ENCODE data around the gene SKIC2. TPM values are rescaled to one million over a fixed set of nuclear protein-coding genes. Genes with fewer than 3 reads are reported as not detected.

SKIC2 gene
- total and polyA plus RNA-seq, 2 of the 8 experiments (the other 6 are each of a cell fraction or from before 2014, with no cell fraction given): 42.1 to 59.7 TPM

DNA sequence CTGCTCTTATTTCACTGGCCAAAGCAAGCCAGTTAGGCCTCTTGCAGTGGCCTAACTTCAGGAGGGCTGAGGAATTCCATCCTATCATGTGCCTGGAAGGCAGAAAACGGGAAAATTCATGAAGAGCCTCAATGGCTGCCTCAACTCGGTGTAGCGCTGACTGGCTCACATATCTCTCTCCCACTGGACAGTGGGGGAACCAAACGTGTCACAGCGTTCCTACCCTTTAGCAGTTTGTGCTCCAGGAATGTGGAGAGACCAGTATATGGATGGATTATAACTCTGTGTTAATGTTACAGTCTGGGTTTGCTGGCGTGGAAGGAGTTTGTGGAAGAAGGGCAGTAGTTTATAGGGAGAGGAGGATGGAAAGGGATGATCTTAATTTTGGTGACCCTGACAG, 43.2 kb upstream of the SKIC2 start:
- Histone ChIP-seq H3K56ac (replicated peaks; ENCODE audit: insufficient read length, low read depth, low read length) (no peak overlapping the region), H3K27ac (ENCODE audit: low read depth, low read length) (no peak overlapping the region), H3K9ac (replicated peaks in 1 of 4; ENCODE audit: extremely low read depth in 1 of 4, low read depth in 3 of 4, low read length in 3 of 4) (no peak overlapping the region), H2BK20ac (ENCODE audit: low read length) (no peak overlapping the region), H3K9me3 (ENCODE audit: insufficient read depth in 2 of 2, low read depth in 1 of 2, low read length in 1 of 2) (no peaks in the 10 kb centered on the region), H4K20me1 (replicated peaks in 1 of 2; ENCODE audit: control insufficient read depth in 1 of 2, insufficient read depth in 2 of 2, low read length in 2 of 2) (no peaks in the 10 kb centered on the region), H2BK12ac (ENCODE audit: low read depth, low read length) (no peak overlapping the region), H2AK5ac (ENCODE audit: low read depth, low read length) (no peak overlapping the region), H2BK120ac (replicated peaks; ENCODE audit: low read depth, low read length) (no peak overlapping the region), H3K36me3 (ENCODE audit: control insufficient read depth in 2 of 4, insufficient read depth in 4 of 4, low read length in 3 of 4) (no peaks in the 10 kb centered on the region), H2AFZ (ENCODE audit: low read length) (no peak overlapping the region), H3K23me2 (ENCODE audit: low read depth, low read length) (no peaks in the 10 kb centered on the region; the same call in 1 of the 2 replicates), H3K4me1 (replicated peaks in 1 of 4; ENCODE audit: control insufficient read depth in 3 of 4, insufficient read depth in 4 of 4, low read length in 3 of 4) (no peaks in the 10 kb centered on the region), H3K4ac (replicated peaks; ENCODE audit: insufficient read length, low read depth, low read length) (no peak overlapping the region), H3K79me1 (ENCODE audit: low read depth, low read length) (no peaks in the 10 kb centered on the region), H3K14ac (ENCODE audit: insufficient read length) (no peak overlapping the region), H3K4me2 (ENCODE audit: insufficient read depth in 1 of 2, low read depth in 2 of 2, low read length in 2 of 2) (no peak overlapping the region), H2BK15ac (ENCODE audit: low read length) (no peak overlapping the region), H3K23ac (ENCODE audit: insufficient read length) (no peak overlapping the region), H2BK5ac (ENCODE audit: low read depth, low read length) (no peak overlapping the region), H3K18ac (ENCODE audit: extremely low read depth, low read length) (no peak overlapping the region), H3K4me3 (ENCODE audit: extremely low read depth in 1 of 4, insufficient read depth in 2 of 4, low read depth in 3 of 4, low read length in 4 of 4) (no peak overlapping the region), H4K5ac (ENCODE audit: insufficient read length, low read depth, low read length) (no peak overlapping the region), H3K27me3 (replicated peaks in 1 of 4; ENCODE audit: control insufficient read depth in 3 of 4, extremely low read depth in 1 of 4, insufficient read depth in 3 of 4, low read length in 3 of 4) (no peaks in the 10 kb centered on the region), H3K79me2 (ENCODE audit: control insufficient read depth in 1 of 2, insufficient read depth in 2 of 2, low read length in 2 of 2) (no peaks in the 10 kb centered on the region), H4K91ac (replicated peaks; ENCODE audit: insufficient read length, low read length) (no peak overlapping the region), H4K8ac (ENCODE audit: extremely low read depth, insufficient read depth, low read length) (no peak overlapping the region)
- WGBS, 2 experiments (ENCODE audit: extremely low coverage in 1 of 2, insufficient coverage in 1 of 2, insufficient read length in 1 of 2, insufficient replicate concordance in 2 of 2, low coverage in 1 of 2, low lambda C conversion rate in 2 of 2, missing lambda C conversion rate in 1 of 2): 88% methylated on average over 6 of the region's 6 CpGs; no CpG with 5 or more reads in 1 of the 2 experiments
- ChIA-PET CTCF (ENCODE audit: partially characterized antibody) (interaction anchor here (0.8 to 2.1 kb wide), 4 partner anchors 8 to 37 kb away, joined by 3 to 5 read pairs (median 4); no protein-coding TSS in a partner anchor), POLR2A (ENCODE audit: partially characterized antibody) (interaction anchor here (0.7 to 1.4 kb wide), 3 partner anchors 9 to 194 kb away, joined by 4 to 5 read pairs (median 4); no protein-coding TSS in a partner anchor)
- FAIRE-seq (no peak), DNase-seq (ENCODE audit: low read depth in 1 of 2, low spot score in 2 of 2) (no peak)
- TF ChIP-seq, protein P1, sequence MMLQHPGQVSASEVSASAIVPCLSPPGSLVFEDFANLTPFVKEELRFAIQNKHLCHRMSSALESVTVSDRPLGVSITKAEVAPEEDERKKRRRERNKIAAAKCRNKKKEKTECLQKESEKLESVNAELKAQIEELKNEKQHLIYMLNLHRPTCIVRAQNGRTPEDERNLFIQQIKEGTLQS (IDR thresholded peaks at IDR 0.05; ENCODE audit: insufficient read depth, low read depth, low read length): no peak
- no peak for TF ChIP-seq SIX5 (IDR thresholded peaks at IDR 0.05; ENCODE audit: low read depth, low read length)
- no peak for TF ChIP-seq CREB1 (IDR thresholded peaks at IDR 0.05)
- TF ChIP-seq, protein P2, sequence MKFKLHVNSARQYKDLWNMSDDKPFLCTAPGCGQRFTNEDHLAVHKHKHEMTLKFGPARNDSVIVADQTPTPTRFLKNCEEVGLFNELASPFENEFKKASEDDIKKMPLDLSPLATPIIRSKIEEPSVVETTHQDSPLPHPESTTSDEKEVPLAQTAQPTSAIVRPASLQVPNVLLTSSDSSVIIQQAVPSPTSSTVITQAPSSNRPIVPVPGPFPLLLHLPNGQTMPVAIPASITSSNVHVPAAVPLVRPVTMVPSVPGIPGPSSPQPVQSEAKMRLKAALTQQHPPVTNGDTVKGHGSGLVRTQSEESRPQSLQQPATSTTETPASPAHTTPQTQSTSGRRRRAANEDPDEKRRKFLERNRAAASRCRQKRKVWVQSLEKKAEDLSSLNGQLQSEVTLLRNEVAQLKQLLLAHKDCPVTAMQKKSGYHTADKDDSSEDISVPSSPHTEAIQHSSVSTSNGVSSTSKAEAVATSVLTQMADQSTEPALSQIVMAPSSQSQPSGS (IDR thresholded peaks at IDR 0.05; ENCODE audit: low read length): no peak
